ENCODE results near the gene MICOS13.

DNA sequence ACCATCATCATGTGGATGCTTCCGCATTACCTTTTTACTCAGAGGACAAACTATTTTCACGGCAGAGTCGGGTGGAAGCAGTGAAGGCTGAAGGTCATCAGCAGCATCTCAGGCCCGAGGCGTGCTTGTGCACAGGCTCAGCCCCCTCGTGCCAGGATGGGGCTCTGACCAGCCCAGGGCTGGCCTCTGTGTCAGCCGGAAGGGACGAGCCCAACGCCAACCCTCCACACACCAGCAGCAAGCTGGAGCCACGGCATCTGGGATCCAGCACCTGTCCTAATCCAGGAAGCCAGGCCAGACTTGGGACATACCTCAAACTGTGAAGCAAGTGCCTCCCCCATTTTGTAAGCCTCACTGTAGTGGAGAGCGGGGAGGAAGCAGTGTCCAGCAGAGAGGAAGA, 11.1 kb downstream of the MICOS13 start:
- no peak for TF ChIP-seq EZH2phosphoT487 (IDR thresholded peaks at IDR 0.05; ENCODE audit: borderline replicate concordance)
- TF ChIP-seq, protein P1, sequence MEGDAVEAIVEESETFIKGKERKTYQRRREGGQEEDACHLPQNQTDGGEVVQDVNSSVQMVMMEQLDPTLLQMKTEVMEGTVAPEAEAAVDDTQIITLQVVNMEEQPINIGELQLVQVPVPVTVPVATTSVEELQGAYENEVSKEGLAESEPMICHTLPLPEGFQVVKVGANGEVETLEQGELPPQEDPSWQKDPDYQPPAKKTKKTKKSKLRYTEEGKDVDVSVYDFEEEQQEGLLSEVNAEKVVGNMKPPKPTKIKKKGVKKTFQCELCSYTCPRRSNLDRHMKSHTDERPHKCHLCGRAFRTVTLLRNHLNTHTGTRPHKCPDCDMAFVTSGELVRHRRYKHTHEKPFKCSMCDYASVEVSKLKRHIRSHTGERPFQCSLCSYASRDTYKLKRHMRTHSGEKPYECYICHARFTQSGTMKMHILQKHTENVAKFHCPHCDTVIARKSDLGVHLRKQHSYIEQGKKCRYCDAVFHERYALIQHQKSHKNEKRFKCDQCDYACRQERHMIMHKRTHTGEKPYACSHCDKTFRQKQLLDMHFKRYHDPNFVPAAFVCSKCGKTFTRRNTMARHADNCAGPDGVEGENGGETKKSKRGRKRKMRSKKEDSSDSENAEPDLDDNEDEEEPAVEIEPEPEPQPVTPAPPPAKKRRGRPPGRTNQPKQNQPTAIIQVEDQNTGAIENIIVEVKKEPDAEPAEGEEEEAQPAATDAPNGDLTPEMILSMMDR (conservative IDR thresholded peaks at IDR 0.05; ENCODE audit: low read length) = no peak
